Eye (tissue), 1 donor: ENCODE measurements around the gene TRUB2.

Experiments
- DNase-seq: peaks from one replicate; pipeline ENCODE4 v3.0.0-alpha.2; 2015

Gene TRUB2, protein sequence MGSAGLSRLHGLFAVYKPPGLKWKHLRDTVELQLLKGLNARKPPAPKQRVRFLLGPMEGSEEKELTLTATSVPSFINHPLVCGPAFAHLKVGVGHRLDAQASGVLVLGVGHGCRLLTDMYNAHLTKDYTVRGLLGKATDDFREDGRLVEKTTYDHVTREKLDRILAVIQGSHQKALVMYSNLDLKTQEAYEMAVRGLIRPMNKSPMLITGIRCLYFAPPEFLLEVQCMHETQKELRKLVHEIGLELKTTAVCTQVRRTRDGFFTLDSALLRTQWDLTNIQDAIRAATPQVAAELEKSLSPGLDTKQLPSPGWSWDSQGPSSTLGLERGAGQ

GRCh38 chr9:128322404-128323211 lies at the start of gene TRUB2, which contains the start of gene COQ4:
Gene TRUB2, minus strand, starts transcription at chr9:128322447. Its CDS starts 39 bp downstream, at chr9:128322408.
Gene COQ4, plus strand, starts transcription at chr9:128322839. Its CDS starts 20 bp downstream, at chr9:128322859.
- peak; percentile 98 for DNase-seq

GRCh38 chr9:128371630-128372117 lies 49.4 kb upstream of the TRUB2 start:
- no peak for DNase-seq

DNA sequence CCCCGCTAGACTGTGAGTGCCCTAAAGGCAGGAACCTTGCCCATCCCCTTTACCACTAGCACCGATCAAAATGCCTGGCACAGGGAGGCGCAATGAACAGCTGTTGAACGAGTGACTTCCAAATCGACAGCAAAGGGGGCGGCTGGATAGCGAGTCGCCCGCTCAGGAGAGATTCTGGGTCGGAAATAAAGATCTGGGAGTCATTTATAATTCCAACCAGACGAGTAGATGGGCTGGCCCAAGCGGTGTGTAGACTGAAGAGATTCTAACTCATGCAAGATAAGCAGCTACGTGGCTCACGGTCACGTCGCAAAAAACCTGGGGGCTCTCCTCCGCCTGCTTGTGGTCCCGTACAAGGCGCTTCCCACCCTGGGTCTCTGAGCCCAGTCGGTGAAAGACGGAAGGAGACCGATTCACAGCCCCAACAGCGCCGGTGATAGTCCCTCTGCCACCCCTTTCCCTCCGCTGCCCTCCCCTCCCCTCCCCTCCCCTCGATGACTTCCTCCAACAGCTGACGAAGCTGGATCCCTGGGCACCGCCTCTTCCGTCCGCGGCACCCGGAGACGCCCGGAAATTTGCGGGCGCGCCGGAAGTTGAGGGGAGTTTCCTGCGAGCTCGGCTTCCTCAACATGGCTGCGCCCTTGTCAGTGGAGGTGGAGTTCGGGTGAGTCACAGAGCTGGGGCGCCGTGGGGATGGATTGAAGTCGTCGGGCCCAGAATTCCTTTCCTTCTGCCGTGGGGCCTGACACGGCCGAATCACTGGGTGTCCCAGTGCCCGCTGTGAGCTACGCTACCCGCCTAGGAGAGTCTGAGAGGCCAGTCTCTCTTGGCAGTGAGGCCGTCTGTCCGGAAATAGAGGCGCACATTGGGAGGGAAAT lies 48.7 kb upstream of the TRUB2 start, which contains the start of gene URM1:
TSS of gene URM1 (plus strand) at position 623 of the 878 bp plus-strand sequence. CDS start at position 630, 7 bp downstream.
- peak; percentile 98 for DNase-seq

DNA sequence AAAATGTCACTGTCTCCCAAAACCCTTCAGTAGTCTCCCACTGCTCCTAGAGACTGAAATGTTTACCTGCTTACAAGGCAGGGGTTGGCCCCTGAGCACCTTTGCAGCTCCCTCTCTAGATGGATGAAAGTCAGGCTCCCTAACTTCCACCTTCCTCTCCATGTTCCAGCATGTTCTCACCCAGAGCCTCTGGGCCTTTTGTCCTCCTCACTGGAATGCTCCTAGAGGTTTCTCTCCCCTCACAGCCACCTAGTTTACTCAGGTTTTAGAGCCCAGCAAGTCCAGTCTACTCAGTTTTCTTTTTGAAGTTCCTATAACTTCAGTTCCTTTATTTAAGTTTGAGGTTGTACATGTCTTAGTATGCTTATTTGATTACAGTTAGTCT lies 48.1 kb upstream of the TRUB2 start:
- DNase-seq, result no peak

- DNase-seq, result no peak
Observed at GRCh38 chr9:128369024-128369706, 46.9 kb upstream of the TRUB2 start.

- no peak for DNase-seq
Observed at GRCh38 chr9:128365525-128365924, 43.3 kb upstream of the TRUB2 start.

GRCh38 chr9:128362774-128363173 lies 40.5 kb upstream of the TRUB2 start:
- no peak for DNase-seq

DNA sequence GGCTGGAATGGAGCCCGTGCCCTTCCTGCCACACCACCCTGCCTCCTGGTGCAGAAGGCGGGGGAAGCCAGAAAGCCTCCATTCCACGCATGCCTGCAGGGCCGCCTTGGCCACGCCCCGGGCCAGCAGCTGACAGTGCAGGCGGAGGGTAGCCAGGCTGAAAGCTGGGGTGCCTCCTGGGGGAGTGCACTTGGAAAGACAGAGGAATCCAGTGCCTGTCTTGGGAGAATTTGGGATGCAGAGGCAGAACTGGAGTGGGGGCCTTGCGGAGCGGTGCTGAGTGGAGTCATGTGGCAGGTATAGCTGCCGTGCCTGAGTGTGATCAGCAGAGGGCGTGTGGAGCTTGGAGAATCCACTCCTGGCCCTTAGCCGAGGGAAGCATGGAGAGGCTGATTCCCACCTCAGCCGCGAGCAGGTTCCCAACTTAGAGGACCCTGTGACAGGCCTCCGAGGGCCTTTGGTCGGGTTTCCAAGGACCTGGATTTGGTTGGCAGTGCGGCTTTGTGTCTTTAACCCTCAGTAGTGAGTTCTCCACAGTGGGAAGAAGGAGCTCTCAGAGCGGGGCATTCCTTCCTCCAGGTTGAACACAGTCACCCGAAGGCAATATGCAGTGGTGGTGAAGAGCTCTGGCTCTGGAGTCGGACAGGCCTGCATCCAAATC lies 39.9 kb upstream of the TRUB2 start:
- peak; percentile 93 for DNase-seq

DNA sequence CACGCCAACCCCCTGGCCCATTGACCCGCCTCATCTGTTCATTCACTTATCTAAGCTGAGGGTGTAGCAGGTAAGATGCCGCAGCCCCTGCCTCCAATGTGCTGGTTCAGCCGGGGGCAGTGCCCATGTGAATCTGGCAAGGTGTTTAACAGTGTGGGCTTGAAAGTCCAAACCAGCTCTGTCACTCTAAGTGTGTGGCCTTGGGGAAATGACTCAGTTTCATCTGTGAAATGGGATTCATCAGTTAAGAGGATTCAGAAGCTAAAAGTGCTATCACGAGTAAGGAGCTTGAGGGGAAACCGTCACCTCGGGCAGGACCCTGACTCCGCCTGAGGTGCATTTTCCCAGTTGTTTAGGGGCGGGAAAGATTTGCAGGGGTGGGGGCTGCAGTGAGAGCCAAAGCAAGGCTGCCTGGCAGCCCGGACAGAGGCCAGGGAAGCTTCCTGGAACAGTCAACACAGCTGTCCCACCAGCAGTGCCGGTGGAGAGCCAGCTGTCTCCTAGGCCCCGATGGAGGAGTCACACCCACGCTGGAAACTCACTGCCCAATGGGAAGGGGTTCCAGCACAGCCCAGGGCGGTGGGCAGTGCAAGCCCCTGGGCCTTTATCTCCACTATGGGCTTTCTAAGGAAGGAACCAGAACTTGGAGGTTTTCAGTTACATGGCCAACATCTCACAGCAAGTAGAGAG lies 39.2 kb upstream of the TRUB2 start:
- no peak for DNase-seq

GRCh38 chr9:128360826-128361225 lies 38.6 kb upstream of the TRUB2 start:
- no peak for DNase-seq

DNA sequence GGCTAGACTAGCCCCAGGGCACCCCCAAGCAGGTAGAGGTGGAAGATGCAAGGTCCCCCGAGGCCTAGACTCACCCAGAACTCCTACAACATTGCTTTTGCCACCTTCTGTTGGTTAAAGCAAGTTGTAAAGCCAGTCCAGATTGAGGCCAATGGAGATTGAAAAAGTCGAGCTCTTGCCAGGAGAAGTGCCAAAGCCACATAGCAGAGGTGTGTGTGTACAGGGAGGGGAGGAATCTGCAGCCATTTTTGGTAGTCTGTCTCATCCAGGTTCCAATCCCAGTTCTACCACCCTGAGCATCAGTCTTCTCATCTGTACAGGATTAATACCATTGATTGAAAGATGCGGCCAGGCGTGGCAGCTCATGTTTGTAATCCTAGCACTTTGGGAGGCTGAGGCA lies 36.6 kb upstream of the TRUB2 start:
- no peak for DNase-seq

DNA sequence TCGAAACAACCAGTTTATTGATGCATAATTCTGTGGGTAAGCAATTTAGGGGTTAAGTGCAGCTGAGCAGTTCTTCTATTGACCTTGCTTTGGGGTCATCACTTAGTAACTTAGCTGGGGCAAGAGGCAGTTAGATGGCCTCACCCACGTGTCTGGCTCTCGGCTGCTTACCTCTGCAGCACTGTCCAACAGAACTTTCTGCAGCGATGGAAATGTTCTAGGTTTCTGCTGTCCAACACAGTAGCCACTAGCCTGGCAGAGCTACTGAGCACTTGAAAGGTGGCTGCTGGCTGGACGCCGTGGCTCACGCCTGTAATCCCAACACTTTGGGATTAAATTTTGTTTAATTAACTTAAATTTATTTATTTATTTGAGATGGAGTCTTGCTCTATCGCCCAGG lies 35.8 kb upstream of the TRUB2 start:
- no peak for DNase-seq

- no peak for DNase-seq
Observed at GRCh38 chr9:128355451-128355850, 33.2 kb upstream of the TRUB2 start.

- DNase-seq, result no peak
Observed at GRCh38 chr9:128349772-128350171, 27.5 kb upstream of the TRUB2 start.

GRCh38 chr9:128349125-128349524 lies 26.9 kb upstream of the TRUB2 start:
- DNase-seq, result no peak

GRCh38 chr9:128344931-128345605 lies 22.8 kb upstream of the TRUB2 start:
- DNase-seq, result no peak

GRCh38 chr9:128343855-128344254 lies 21.6 kb upstream of the TRUB2 start:
- DNase-seq, result no peak

- no peak for DNase-seq
Observed at GRCh38 chr9:128342971-128343680, 20.9 kb upstream of the TRUB2 start.

DNA sequence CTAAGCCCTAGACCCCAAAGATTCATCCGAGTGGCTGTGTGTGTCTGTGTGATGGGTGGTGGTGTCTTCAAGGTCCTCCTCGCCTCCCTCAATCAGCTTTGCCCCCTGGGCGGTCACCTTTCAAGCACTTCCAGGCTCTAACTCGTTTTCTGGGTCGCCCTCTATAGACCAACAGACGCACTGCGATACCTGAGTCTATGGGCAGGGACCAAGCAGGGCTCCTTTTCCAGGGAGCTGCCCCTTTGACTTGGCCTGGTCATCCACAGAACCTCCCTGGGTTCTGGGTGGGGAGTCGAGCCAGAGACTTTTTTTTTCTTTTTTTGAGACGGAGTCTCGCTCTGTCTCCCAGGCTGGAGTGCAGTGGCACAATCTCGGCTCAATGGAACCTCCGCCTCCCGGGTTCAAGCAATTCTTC lies 19.2 kb upstream of the TRUB2 start:
- DNase-seq, result peak; percentile 66
